Testis (tissue), 2 donors: ENCODE measurements around the gene HMCN2.

ENCODE experiments used
- CTCF ChIP-seq, 3 experiments: fragments of 450-650 bp in 2 of 3; fragments of 200-600 bp in 1 of 3; sonication (generic) in 1 of 3; IDR thresholded peaks; one replicate each; pipeline ENCODE4 v1.5.1; 2016 to 2019; ENCODE audit warnings: antibody characterized with exemption in 3 of 3, mild to moderate bottlenecking in 2 of 3, moderate library complexity in 1 of 3
- POLR2A ChIP-seq: fragments of 450-650 bp; IDR thresholded peaks from one replicate; pipeline ENCODE4 v1.6.1; 2017; ENCODE audit warnings: antibody characterized with exemption, mild to moderate bottlenecking, moderate library complexity

- TF ChIP-seq POLR2A (no peak), CTCF (IDR thresholded peaks at IDR 0.05) (no peak)
Observed at GRCh38 chr9:130429831-130430230, 164.3 kb downstream of the HMCN2 start.
